Measurements from ENCODE around the gene GMDS.

DNA sequence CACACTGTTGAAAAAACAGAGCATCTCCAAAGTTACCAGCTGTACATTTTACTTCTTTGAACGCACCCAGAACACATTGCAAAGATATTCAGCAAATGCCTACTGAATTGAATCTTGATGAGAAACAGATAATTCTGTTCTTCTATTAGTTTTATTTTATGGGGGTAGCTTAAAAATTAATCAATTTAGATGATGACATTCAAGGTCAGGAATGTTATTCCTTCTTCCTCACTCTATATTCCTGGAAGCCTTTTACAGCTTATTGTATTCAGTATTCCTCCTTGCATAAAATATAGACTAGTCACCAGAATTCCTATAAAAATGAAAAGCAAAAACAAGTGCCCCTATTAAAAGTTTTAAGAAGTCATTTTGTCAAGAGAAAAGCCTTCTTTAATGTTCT is 21.4 kb upstream of the GMDS start:
- TF ChIP-seq, protein P1, sequence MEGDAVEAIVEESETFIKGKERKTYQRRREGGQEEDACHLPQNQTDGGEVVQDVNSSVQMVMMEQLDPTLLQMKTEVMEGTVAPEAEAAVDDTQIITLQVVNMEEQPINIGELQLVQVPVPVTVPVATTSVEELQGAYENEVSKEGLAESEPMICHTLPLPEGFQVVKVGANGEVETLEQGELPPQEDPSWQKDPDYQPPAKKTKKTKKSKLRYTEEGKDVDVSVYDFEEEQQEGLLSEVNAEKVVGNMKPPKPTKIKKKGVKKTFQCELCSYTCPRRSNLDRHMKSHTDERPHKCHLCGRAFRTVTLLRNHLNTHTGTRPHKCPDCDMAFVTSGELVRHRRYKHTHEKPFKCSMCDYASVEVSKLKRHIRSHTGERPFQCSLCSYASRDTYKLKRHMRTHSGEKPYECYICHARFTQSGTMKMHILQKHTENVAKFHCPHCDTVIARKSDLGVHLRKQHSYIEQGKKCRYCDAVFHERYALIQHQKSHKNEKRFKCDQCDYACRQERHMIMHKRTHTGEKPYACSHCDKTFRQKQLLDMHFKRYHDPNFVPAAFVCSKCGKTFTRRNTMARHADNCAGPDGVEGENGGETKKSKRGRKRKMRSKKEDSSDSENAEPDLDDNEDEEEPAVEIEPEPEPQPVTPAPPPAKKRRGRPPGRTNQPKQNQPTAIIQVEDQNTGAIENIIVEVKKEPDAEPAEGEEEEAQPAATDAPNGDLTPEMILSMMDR (conservative IDR thresholded peaks at IDR 0.05; ENCODE audit: low read length): no peak
- no peak for TF ChIP-seq EZH2phosphoT487 (IDR thresholded peaks at IDR 0.05; ENCODE audit: borderline replicate concordance)

Measured in Loucy (cell line).